ENCODE measurements around the gene PIGR. TPM values are rescaled to one million over a fixed set of nuclear protein-coding genes. Genes with fewer than 3 reads are reported as not detected.
A peak's percentile ranks its signal among the peaks of the same experiment; 100 is the strongest.

PIGR gene
- total and polyA plus RNA-seq, 9 donors, result 0.04 to 5.3 (median 0.73) TPM; not detected in 1

- no peak for TF ChIP-seq CTCF (IDR thresholded peaks at IDR 0.05)
- TF ChIP-seq EP300 (IDR thresholded peaks at IDR 0.05), result no peak
- TF ChIP-seq POLR2A (IDR thresholded peaks at IDR 0.05), result no peak
- WGBS, 3 donors, result 69 to 76% (median 74%) methylated on average over 8 of the region's 8 CpGs
- H3K27me3 ChIP-seq, result no peaks in the 10 kb centered on the region
- H3K36me3 ChIP-seq, result no peaks in the 10 kb centered on the region
- no peaks in the 10 kb centered on the region for H3K9me3 ChIP-seq
- H3K27ac ChIP-seq, result no peak overlapping the region
- no peak for DNase-seq
- H3K4me1 ChIP-seq (ENCODE audit: insufficient read depth), result no peaks in the 10 kb centered on the region
- no peak overlapping the region for H3K4me3 ChIP-seq
- intact Hi-C loops (cut with DNase I), result loop anchor here (10.0 kb wide), 5 partner anchors 159 to 441 kb away; partner anchors contain the start of gene IKBKE (in 2 of the 4)
Observed at GRCh38 chr1:206916000-206916709, 30.1 kb downstream of the PIGR start.

- 84 to 90% (median 87%) methylated on average over 15 of the region's 15 CpGs for whole genome bisulfite sequencing, 3 donors
- Histone ChIP-seq H3K27ac (no peak overlapping the region), H3K36me3 (no peaks in the 10 kb centered on the region), H3K4me3 (no peak overlapping the region), H3K27me3 (no peaks in the 10 kb centered on the region), H3K4me1 (ENCODE audit: insufficient read depth) (no peaks in the 10 kb centered on the region), H3K9me3 (no peaks in the 10 kb centered on the region)
- intact Hi-C loops (cut with DNase I), result loop anchor here (10.0 kb wide), 5 partner anchors 160 to 440 kb away; partner anchors contain the start of gene IKBKE (in 2 of the 4)
- TF ChIP-seq EP300 (IDR thresholded peaks at IDR 0.05), result no peak
- no peak for TF ChIP-seq POLR2A (IDR thresholded peaks at IDR 0.05)
- no peak for TF ChIP-seq CTCF (IDR thresholded peaks at IDR 0.05)
- no peak for DNase-seq
Observed at GRCh38 chr1:206915030-206915735, 31.1 kb downstream of the PIGR start.

- TF ChIP-seq POLR2A (IDR thresholded peaks at IDR 0.05) (no peak), CTCF (IDR thresholded peaks at IDR 0.05) (no peak), EP300 (IDR thresholded peaks at IDR 0.05) (no peak)
- Histone ChIP-seq H3K9me3 (no peaks in the 10 kb centered on the region), H3K4me1 (ENCODE audit: insufficient read depth) (peaks cover 4% of the 10 kb centered on the region), H3K36me3 (no peaks in the 10 kb centered on the region), H3K4me3 (no peak overlapping the region), H3K27ac (no peak overlapping the region), H3K27me3 (no peaks in the 10 kb centered on the region)
- WGBS, 3 donors, result 79 to 89% (median 85%) methylated on average over 12 of the region's 12 CpGs
- DNase-seq, result no peak
- intact Hi-C loops (cut with DNase I), result loop anchor here (5.0 to 10.0 kb wide), 8 partner anchors 161 to 439 kb away; partner anchors contain the start of gene IKBKE (in 2 of the 4)
Observed at GRCh38 chr1:206913766-206914537, 32.3 kb downstream of the PIGR start.

GRCh38 chr1:206912445-206913095, 33.7 kb downstream of the PIGR start:
- no peaks in the 10 kb centered on the region for H3K27me3 ChIP-seq
- 14 to 22% (median 18%) methylated on average over 7 of the region's 7 CpGs for WGBS, 3 donors
- intact Hi-C loops (cut with DNase I), result loop anchor here (5.0 to 10.0 kb wide), 8 partner anchors 162 to 438 kb away; partner anchors contain the start of gene IKBKE (in 2 of the 4)
- no peak for TF ChIP-seq EP300 (IDR thresholded peaks at IDR 0.05)
- TF ChIP-seq CTCF (IDR thresholded peaks at IDR 0.05), result peak; percentile 59 to 75 (median 71)
- TF ChIP-seq POLR2A (IDR thresholded peaks at IDR 0.05), result no peak
- H3K36me3 ChIP-seq, result no peaks in the 10 kb centered on the region
- peak; percentile 46 to 72 (median 56) for DNase-seq
- no peaks in the 10 kb centered on the region for H3K9me3 ChIP-seq
- no peak overlapping the region for H3K4me3 ChIP-seq
- H3K27ac ChIP-seq, result no peak overlapping the region
- H3K4me1 ChIP-seq (ENCODE audit: insufficient read depth), result peaks cover 4% of the 10 kb centered on the region

Measured in ovary (tissue), 9 donors.